RWPE1 (cell line): ENCODE data around the gene AKT2.
"Not testable (repeated sequence)": the region's sequence is repeated elsewhere in the genome, so short reads cannot be mapped to it uniquely, and the experiment has no call there.

Experiments used
- CTCF ChIA-PET: fragments of 350-600 bp; sonication (Branson Sonifier 250); formaldehyde crosslinking; extraction: SDS; loops from one replicate; lab custom pipeline; 2021; lab: Yijun Ruan, JAX
- POLR2A ChIA-PET: fragments of 400-600 bp; formaldehyde crosslinking; extraction: SDS; loops from one replicate; lab custom pipeline; 2020; ENCODE audit warnings: antibody characterized with exemption; ENCODE audit not compliant: low non-redundant PET; lab: Yijun Ruan, JAX
- DNase-seq: peaks from one replicate; pipeline ENCODE4 v3.0.0; 2012; ENCODE audit warnings: low spot score
- H3K27ac ChIP-seq: fragments of 450-650 bp; 2 replicates; pipeline ENCODE4 v1.5.1; 2017
- TF ChIP-seq, protein P1 (sequence below): fragments of 450-650 bp; conservative IDR thresholded peaks from 2 replicates; pipeline ENCODE4 v1.5.1; 2017; ENCODE audit warnings: low read depth, mild to moderate bottlenecking

AKT2 gene

DNA sequence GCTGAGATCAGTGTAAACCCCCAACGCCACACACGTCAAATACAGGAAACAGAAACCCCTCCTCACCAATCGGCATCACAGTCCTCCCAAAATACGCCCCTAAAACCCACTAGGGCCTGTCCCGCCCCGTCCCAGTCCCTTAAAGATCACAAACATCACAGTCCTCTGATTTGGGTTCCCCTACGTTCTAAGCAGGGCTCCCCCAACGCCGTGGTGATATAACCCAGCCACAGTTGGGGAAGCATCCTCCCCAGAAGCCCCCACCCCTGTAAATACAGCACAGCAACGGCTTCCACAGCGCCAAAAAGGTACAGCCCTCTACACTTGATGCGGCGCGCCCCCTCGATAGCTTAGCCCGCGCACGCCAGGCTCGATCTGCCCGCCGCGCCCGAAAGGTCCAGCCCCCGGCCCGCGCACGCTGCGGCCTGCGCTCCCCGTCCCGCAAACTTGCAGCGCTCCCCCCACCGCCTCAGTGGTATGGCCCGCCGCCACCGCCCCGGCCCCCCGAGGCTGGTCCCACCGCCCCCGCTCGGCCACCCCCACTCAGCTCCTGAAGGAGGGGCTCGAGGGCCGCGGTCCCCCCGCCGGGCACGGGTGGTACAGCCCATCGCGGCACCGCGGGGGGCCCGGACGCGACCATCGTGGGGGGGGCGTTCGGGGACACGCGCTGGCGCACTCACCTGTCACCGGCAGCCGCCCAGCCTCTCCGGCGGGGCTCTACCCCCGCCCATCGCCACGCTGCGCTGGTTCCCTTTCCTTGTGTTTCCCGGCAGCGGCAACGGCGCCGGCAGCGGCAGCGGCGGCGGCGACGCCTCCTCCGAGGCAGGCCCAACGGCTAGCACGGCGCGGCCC lies at the start of gene AKT2:
Gene AKT2 (minus strand): TSS at position 845 of the 852 bp plus-strand sequence. CDS start 20,078 bp downstream, outside the sequence.
- TF ChIP-seq, protein P1, sequence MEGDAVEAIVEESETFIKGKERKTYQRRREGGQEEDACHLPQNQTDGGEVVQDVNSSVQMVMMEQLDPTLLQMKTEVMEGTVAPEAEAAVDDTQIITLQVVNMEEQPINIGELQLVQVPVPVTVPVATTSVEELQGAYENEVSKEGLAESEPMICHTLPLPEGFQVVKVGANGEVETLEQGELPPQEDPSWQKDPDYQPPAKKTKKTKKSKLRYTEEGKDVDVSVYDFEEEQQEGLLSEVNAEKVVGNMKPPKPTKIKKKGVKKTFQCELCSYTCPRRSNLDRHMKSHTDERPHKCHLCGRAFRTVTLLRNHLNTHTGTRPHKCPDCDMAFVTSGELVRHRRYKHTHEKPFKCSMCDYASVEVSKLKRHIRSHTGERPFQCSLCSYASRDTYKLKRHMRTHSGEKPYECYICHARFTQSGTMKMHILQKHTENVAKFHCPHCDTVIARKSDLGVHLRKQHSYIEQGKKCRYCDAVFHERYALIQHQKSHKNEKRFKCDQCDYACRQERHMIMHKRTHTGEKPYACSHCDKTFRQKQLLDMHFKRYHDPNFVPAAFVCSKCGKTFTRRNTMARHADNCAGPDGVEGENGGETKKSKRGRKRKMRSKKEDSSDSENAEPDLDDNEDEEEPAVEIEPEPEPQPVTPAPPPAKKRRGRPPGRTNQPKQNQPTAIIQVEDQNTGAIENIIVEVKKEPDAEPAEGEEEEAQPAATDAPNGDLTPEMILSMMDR: no peak
- DNase-seq: no peak
- CTCF ChIA-PET: interaction anchor here (0.8 kb wide), 1 partner anchor 20 kb away, joined by 3 read pairs; no protein-coding TSS in a partner anchor
- peak within 1 kb of the TSS; percentile 89 for H3K27ac ChIP-seq
- POLR2A ChIA-PET: no interaction called here

DNA sequence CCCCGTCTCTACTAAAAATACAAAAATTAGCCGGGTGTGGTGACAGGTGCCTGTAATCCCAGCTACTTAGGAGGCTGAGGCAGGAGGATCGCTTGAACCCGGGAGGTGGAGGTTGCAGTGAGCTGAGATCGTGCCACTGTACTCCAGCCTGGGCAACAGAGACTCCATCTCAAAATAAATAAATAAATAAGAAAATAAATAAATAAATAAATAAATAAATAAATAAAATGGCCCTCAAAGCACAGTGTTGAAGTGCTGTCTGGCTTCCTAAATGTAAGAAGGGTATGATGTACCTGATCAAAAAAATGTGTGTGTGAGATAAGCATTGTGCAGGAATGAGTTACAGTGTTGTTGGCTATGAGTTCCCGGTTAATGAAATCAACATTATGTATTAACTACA lies 47.9 kb upstream of the AKT2 start:
- CTCF ChIA-PET: not testable (repeated sequence)

DNA sequence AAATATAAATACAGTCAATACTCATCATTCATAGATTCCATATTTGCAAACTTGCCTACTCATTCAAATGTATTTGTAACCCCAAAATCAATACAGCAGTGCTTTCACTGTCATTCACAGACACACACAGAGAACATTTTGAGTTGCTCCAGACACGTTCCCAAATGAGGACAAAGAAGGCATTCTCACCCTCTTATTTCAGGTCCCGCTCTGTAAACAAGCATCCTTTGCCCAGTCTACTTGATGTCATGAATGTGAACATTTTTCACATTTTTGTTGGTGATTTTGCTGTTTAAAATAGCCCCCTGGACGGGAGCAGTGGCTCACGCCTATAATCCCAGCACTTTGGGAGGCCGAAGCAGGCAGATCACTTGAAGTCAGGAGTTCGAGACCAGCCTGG lies 47.5 kb upstream of the AKT2 start:
- H3K27ac ChIP-seq: no peak overlapping the region
- POLR2A ChIA-PET: no interaction called here
- CTCF ChIA-PET: no interaction called here
- TF ChIP-seq, protein P1: no peak
- no peak for DNase-seq

More for the DNA sequence above, 47.9 kb upstream of the AKT2 start:
- POLR2A ChIA-PET, H3K27ac ChIP-seq, DNase-seq: not testable (repeated sequence)

DNA sequence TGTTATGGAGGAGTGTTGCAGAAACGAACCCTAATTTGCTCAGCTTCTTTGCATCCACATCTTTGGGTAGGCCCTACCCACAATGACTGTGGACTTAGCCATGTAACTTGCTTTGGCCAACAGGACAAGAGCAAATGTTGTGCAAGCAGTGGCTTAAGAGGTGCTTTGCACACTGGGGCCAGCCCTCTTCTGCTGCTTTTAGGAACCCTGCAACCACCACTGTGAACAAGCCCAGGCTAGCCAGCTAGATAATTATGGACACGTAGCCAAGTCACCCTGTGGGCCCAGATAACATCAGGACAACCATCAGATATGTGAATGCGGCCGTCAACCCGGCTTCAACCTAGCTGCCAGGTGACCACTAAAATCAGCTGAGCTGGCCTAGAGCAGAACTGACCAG lies 45.9 kb upstream of the AKT2 start:
- DNase-seq: peak; percentile 38
- peak overlapping the region; percentile 64 for H3K27ac ChIP-seq
- TF ChIP-seq, protein P1: no peak
- ChIA-PET CTCF (interaction anchor here (0.6 to 0.9 kb wide), 2 partner anchors 304 to 1463 kb away, joined by 3 to 4 read pairs; no protein-coding TSS in a partner anchor), POLR2A (no interaction called here)

DNA sequence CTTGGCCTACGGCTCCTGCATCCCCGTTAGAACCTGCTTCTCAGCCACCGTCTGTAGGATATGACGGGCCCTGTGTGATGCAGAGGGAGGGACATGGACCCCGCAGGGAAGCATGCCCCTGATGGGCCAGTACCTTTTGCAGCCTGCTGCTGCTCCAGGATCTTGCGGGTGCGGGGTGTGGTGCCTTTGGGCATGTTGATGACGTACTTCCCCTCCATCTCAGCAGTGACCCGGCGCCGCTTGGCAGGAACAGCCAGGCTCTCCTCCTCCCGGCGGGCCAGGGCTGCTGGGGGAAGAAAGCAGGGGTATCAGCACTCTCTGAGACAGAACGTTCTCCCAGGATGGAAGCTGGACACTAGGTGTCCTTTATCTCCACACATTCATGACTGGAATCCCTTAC lies 41.1 kb upstream of the AKT2 start:
- H3K27ac ChIP-seq: no peak overlapping the region
- ChIA-PET CTCF (interaction anchor here (0.8 kb wide), 1 partner anchor 21 kb away, joined by 3 read pairs; no protein-coding TSS in a partner anchor), POLR2A (no interaction called here)

DNA sequence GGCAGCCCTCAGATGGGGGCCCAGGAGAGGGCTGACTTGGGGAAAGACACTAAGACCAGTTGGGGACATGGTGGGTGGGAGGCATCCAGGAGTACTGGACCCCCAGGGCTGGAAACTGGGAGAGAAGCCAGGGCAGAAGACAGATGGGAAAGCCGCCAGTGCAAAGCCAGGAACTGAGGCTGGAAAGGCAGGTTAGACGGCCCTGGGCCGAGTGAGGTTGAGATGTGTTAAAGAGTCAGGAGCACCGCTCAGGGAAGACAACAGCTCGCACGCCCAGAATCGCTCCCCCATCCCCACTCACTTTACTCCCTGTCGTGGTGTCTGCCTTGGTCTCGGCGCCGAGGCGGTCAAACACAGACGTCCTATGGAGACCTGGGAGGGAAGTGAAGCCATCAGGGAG lies 38.6 kb upstream of the AKT2 start:
- ChIA-PET CTCF (no interaction called here), POLR2A (no interaction called here)
- no peak for DNase-seq
- 0 out of 2 replicates have a peak overlapping the region, but pooled peaks have one; percentile 3 for H3K27ac ChIP-seq
- TF ChIP-seq, protein P1: no peak

More for the DNA sequence above, 41.1 kb upstream of the AKT2 start:
- TF ChIP-seq, protein P1: no peak
- no peak for DNase-seq
